Osteoblast (primary cell): ENCODE measurements around the gene KIR3DL1. TPM values are rescaled to one million over a fixed set of nuclear protein-coding genes. Genes with fewer than 3 reads are reported as not detected.

Source experiments
- DNase-seq: peaks from one replicate; pipeline ENCODE4 v3.0.0; 2011; ENCODE audit warnings: low spot score, mixed read lengths; ENCODE audit not compliant: insufficient read length; ENCODE audit errors: missing footprints
- H2AFZ ChIP-seq: 2 replicates; pipeline ENCODE4 v1.6.0; 2011; ENCODE audit warnings: mild to moderate bottlenecking, low read length
- H3K27ac ChIP-seq: 2 replicates; pipeline ENCODE4 v1.5.1; 2011; ENCODE audit warnings: mild to moderate bottlenecking, low read depth, low read length, moderate library complexity
- H3K27me3 ChIP-seq: 2 replicates; pipeline ENCODE4 v1.6.0; 2012; ENCODE audit warnings: mild to moderate bottlenecking, control low read depth, inconsistent platforms, low read length, moderate library complexity; ENCODE audit not compliant: insufficient read depth
- H3K36me3 ChIP-seq: 2 replicates; pipeline ENCODE4 v1.5.1; 2011; ENCODE audit warnings: mild to moderate bottlenecking, low read length, control low read depth, moderate library complexity; ENCODE audit not compliant: insufficient read depth
- H3K4me1 ChIP-seq: 2 replicates; pipeline ENCODE4 v1.5.1; 2011; ENCODE audit warnings: mild to moderate bottlenecking, low read length, control low read depth, moderate library complexity; ENCODE audit not compliant: insufficient read depth
- H3K4me2 ChIP-seq: 2 replicates; pipeline ENCODE4 v1.6.0; 2011; ENCODE audit warnings: mild to moderate bottlenecking, low read length; ENCODE audit not compliant: insufficient read depth
- H3K4me3 ChIP-seq: fragments of 200-600 bp; sonication (generic); 3 replicates; pipeline ENCODE4 v1.5.1; 2012; ENCODE audit warnings: mild to moderate bottlenecking, low read length, inconsistent platforms; ENCODE audit not compliant: insufficient read depth
- H3K79me2 ChIP-seq: 2 replicates; pipeline ENCODE4 v1.6.0; 2012; ENCODE audit warnings: mild to moderate bottlenecking, low read length, control low read depth, inconsistent platforms; ENCODE audit not compliant: insufficient read depth
- H3K9me3 ChIP-seq: 2 replicates; pipeline ENCODE4 v1.5.1; 2011; ENCODE audit warnings: low read depth, low read length, control low read depth
- H4K20me1 ChIP-seq: 2 replicates; pipeline ENCODE4 v1.6.0; 2012; ENCODE audit warnings: mild to moderate bottlenecking, low read length, control low read depth; ENCODE audit not compliant: insufficient read depth
- small RNA-seq: library from RNA; depleted of rRNA; stranded (forward); fragments of <200 nt; gene quantifications from one replicate; pipeline ENCODE3, GENCODE V24; 2012
- total RNA-seq: library from RNA; depleted of rRNA; stranded (reverse); fragments of >200 nt; gene quantifications from 2 replicates; pipeline ENCODE4 v1.2.3, GENCODE V29; 2012
- TF ChIP-seq, protein P1 (sequence below): IDR thresholded peaks from 2 replicates; pipeline ENCODE4 v1.5.1; 2011; ENCODE audit warnings: mild to moderate bottlenecking, low read depth, low read length, moderate library complexity; ENCODE audit errors: extremely low read depth

KIR3DL1 gene
- total RNA-seq, 1 donor: not detected

DNA sequence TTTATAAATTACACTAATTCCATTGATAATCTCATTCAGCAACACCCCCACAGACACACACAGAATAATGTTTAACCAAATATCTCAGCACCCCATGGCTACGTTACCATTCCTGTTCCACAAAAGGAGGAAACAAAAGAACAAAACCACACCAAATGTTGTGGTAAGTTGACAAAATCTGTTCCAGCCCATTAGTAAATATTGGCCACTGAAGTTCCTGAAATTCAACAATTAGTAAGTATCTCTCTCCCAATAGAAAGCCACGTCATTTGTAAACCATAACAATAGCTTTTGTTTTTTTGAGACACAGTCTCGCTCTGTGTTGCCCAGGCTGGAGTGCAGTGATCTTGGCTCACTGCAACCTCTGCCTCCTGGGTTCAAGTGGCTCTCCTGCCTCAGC, 55.4 kb downstream of the KIR3DL1 start:
- Histone ChIP-seq H3K4me3 (no peak overlapping the region), H3K9me3 (no peaks in the 10 kb centered on the region), H2AFZ (no peak overlapping the region), H3K4me2 (no peak overlapping the region), H3K4me1 (no peaks in the 10 kb centered on the region), H3K27ac (no peak overlapping the region), H3K79me2 (no peaks in the 10 kb centered on the region), H3K27me3 (no peaks in the 10 kb centered on the region), H3K36me3 (no peaks in the 10 kb centered on the region), H4K20me1 (no peaks in the 10 kb centered on the region)
- TF ChIP-seq, protein P1, sequence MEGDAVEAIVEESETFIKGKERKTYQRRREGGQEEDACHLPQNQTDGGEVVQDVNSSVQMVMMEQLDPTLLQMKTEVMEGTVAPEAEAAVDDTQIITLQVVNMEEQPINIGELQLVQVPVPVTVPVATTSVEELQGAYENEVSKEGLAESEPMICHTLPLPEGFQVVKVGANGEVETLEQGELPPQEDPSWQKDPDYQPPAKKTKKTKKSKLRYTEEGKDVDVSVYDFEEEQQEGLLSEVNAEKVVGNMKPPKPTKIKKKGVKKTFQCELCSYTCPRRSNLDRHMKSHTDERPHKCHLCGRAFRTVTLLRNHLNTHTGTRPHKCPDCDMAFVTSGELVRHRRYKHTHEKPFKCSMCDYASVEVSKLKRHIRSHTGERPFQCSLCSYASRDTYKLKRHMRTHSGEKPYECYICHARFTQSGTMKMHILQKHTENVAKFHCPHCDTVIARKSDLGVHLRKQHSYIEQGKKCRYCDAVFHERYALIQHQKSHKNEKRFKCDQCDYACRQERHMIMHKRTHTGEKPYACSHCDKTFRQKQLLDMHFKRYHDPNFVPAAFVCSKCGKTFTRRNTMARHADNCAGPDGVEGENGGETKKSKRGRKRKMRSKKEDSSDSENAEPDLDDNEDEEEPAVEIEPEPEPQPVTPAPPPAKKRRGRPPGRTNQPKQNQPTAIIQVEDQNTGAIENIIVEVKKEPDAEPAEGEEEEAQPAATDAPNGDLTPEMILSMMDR: no peak
- peak; percentile 1 for DNase-seq

DNA sequence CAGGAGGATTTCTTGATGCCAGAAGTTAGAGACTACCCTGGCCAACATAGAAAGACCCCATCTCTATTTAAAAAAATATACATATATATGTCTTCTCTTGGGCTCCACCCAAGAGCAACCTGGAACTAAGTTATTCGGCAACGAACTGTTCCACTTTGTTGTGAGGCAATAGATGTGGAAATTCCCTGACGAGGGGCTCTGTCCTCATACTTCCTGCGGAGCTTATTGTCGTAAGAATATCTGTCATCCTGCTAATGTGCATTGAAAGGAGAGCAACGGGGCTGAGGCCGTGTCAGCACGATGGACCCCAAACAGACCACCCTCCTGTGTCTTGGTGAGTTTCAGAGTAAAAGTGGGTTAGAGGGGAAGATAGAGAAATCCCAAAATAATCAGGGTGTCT, 57.7 kb downstream of the KIR3DL1 start, which contains the start of gene FCAR:
TSS of gene FCAR (plus strand) at position 246 of the 400 bp plus-strand sequence. CDS start at position 301, 55 bp downstream.
- TF ChIP-seq, protein P1: no peak
- Histone ChIP-seq H3K4me3 (no peak within 1 kb of the TSS), H3K79me2 (no peaks in the 10 kb centered on the region), H3K27ac (no peak within 1 kb of the TSS), H3K36me3 (no peaks in the 10 kb centered on the region), H3K4me1 (no peaks in the 10 kb centered on the region), H2AFZ (no peak within 1 kb of the TSS), H3K27me3 (no peaks in the 10 kb centered on the region), H4K20me1 (no peaks in the 10 kb centered on the region), H3K4me2 (no peak within 1 kb of the TSS), H3K9me3 (no peaks in the 10 kb centered on the region)
- DNase-seq: no peak

- Histone ChIP-seq H3K4me1 (no peaks in the 10 kb centered on the region), H3K27ac (no peak overlapping the region), H3K9me3 (no peaks in the 10 kb centered on the region), H3K36me3 (no peaks in the 10 kb centered on the region), H3K4me3 (no peak overlapping the region), H3K27me3 (no peaks in the 10 kb centered on the region), H3K79me2 (no peaks in the 10 kb centered on the region), H3K4me2 (no peak overlapping the region), H2AFZ (no peak overlapping the region), H4K20me1 (no peaks in the 10 kb centered on the region)
- DNase-seq: peak; percentile 2
- TF ChIP-seq, protein P1: no peak
Observed at GRCh38 chr19:54875506-54875905, 59.2 kb downstream of the KIR3DL1 start.

DNA sequence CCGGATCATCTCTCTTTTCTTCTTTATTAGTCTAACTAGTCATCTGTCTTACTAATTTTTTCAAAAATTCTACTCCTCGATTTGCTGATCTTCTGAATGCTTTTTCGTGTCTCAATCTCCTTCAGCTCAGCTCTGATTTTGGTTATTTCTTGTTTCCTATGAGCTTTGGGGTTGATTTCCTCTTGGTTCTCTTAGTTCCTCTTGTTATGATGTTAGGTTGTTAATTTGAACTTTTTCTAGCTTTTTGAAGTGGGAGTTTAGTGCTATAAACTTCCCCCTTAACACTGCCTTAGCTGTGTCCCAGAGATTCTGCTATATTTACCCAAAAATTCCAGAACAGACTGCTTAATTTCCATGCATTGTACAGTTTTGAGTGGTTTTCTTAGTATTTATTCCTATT, 61.2 kb downstream of the KIR3DL1 start:
- no peaks in the 10 kb centered on the region for H3K79me2 ChIP-seq
- H3K4me3 ChIP-seq: no peak overlapping the region
- no peak overlapping the region for H3K27ac ChIP-seq
- no peak overlapping the region for H3K4me2 ChIP-seq
- H3K27me3 ChIP-seq: no peaks in the 10 kb centered on the region
- no peaks in the 10 kb centered on the region for H3K36me3 ChIP-seq
- no peak overlapping the region for H2AFZ ChIP-seq
- no peaks in the 10 kb centered on the region for H3K9me3 ChIP-seq
- H3K4me1 ChIP-seq: no peaks in the 10 kb centered on the region
- TF ChIP-seq, protein P1: no peak
- no peaks in the 10 kb centered on the region for H4K20me1 ChIP-seq
- no peak for DNase-seq

Small RNA genes within 50 kb of the gene (small RNA-seq; reads per million reads assigned to genes)
- gene KIR3DP1 (not detected), gene RNU6-222P (0.30 reads per million)

Other genes with a start within 250 kb of the KIR3DL1 start
- not detected in 2 replicates for gene LILRA2, start 242.7 kb upstream of the KIR3DL1 start, total RNA-seq
- gene LILRA1, start 222.8 kb upstream of the KIR3DL1 start, total RNA-seq: not detected in 2 replicates
- gene LILRB1, start 186.0 kb upstream of the KIR3DL1 start, total RNA-seq: not detected in 2 replicates
- gene LILRB4, start 153.5 kb upstream of the KIR3DL1 start, total RNA-seq: under 0.01 TPM in 1 of 2 replicates, not detected in the other
- gene KIR3DL3, start 92.0 kb upstream of the KIR3DL1 start, total RNA-seq: not detected in 2 replicates
- not detected in 2 replicates for gene KIR2DL3, start 78.0 kb upstream of the KIR3DL1 start, total RNA-seq
- gene KIR2DL1, start 46.7 kb upstream of the KIR3DL1 start, total RNA-seq: not detected in 2 replicates
- not detected in 2 replicates for gene KIR2DL4, start 12.9 kb upstream of the KIR3DL1 start, total RNA-seq
- not detected in 2 replicates for gene KIR2DS4, start 16.2 kb downstream of the KIR3DL1 start, total RNA-seq
- gene KIR3DL2, start 34.0 kb downstream of the KIR3DL1 start, total RNA-seq: not detected in 2 replicates
- gene FCAR, start 57.8 kb downstream of the KIR3DL1 start, total RNA-seq: not detected in 2 replicates
- 0.36 and 0.59 TPM in 2 replicates for gene NCR1, start 89.7 kb downstream of the KIR3DL1 start, total RNA-seq
- gene NLRP7, start 131.1 kb downstream of the KIR3DL1 start, total RNA-seq: not detected in 2 replicates
- gene NLRP2, start 149.9 kb downstream of the KIR3DL1 start, total RNA-seq: 0.36 and 3.2 TPM in 2 replicates
- gene GP6, start 221.8 kb downstream of the KIR3DL1 start, total RNA-seq: not detected in 2 replicates
- 9.7 and 12.7 TPM in 2 replicates for gene RDH13, start 246.7 kb downstream of the KIR3DL1 start, total RNA-seq